Renal cortical epithelial cell (primary cell): ENCODE results near the gene ZNF385D. TPM values are rescaled to one million over a fixed set of nuclear protein-coding genes. Genes with fewer than 3 reads are reported as not detected.

ENCODE experiments used
- DNase-seq: peaks from one replicate; pipeline ENCODE4 v3.0.0-alpha.2; 2011; ENCODE audit warnings: low read depth
- total RNA-seq: library from RNA; depleted of rRNA; stranded (reverse); fragments of >200 nt; gene quantifications from 2 replicates; pipeline ENCODE4 v1.2.3, GENCODE V29; 2014

Gene ZNF385D
- total RNA-seq, 1 donor from 2014 or later: 1.0 TPM

- no peak for DNase-seq
These were observed 137.5 kb downstream of the ZNF385D start for GRCh38 chr3:21613372-21614070.

GRCh38 chr3:21601178-21601577, 149.8 kb downstream of the ZNF385D start:
- no peak for DNase-seq

GRCh38 chr3:21599890-21600289, 151.1 kb downstream of the ZNF385D start:
- DNase-seq: peak; percentile 34

GRCh38 chr3:21592828-21593227, 158.2 kb downstream of the ZNF385D start:
- no peak for DNase-seq

GRCh38 chr3:21587894-21588293, 163.1 kb downstream of the ZNF385D start:
- no peak for DNase-seq

GRCh38 chr3:21585216-21585740, 165.7 kb downstream of the ZNF385D start:
- no peak for DNase-seq

DNA sequence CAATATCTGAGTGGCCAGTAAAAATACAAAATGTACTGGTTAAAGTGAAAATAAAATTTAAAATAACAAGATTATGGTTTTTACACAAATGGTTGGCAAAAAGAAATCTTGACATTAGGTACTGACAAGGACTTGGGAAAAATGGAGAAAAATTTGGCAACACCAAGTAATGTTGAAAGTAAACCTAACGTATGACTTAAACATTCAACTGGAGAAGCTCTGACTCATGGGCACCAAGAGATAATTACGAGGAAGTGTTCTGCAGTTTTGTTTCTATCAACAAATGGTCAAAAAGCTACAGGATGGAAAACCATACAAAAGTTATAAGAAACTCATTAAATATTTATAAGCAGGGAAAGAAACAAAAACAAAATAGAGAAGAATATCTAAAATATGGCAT, 177.7 kb downstream of the ZNF385D start:
- DNase-seq: peak; percentile 6

GRCh38 chr3:21564531-21564930, 186.5 kb downstream of the ZNF385D start:
- no peak for DNase-seq

DNA sequence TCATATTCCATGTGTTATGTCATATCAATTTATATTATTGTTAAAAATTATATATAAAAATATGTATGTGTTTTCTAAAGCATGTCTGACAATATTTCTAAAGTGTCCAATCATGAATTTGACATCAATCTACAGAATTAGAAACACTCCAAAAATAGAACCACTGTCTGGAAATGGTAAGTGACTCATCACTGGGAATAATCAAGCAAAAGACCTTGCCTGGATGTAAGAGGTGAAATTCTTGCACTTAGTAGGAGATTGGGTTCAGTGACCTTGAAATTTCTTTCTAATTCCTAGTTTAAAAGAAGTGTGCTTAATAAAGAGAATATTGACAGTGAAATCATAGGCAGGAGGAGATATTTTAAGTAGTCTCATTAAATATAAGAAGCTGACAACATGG, 188.8 kb downstream of the ZNF385D start:
- peak; percentile 49 for DNase-seq

DNA sequence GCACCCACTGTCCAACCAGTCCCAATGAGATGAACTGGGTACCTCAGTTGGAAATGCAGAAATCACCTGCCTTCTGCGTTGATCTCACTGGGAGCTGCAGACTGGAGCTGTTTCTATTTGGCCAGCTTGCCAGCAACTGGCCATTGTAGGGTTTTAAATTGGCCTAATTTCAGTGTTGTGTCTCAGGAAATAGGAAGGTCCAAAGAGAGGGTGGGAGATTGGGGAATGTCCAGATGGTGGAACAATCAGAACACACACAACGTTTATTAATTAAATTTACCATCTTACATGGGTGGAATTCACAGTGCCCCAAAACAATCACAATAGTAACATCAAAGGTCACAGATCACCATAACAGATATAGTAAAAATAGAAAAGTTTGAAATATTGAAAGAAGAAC, 189.5 kb downstream of the ZNF385D start:
- DNase-seq: no peak

DNA sequence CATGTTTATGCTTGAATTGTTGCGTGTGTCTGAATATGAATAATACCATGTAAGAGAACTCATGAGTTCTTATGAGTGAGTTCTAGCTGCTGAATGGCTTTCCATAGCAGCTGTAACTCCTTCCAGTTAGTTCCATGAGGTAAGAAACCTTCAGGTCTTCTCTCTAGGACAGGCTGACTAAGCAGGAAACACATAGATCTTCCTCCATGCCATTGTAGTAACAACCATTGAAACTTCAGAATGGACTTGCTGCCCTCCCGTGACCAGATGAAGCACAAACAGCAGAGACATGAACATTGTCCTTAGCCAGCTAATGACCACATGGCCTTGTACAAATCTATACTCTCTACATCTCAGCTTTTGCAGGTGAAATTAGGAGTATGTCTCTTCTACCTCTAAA, 200.0 kb downstream of the ZNF385D start:
- DNase-seq: peak; percentile 32

GRCh38 chr3:21544076-21544462, 206.9 kb downstream of the ZNF385D start:
- peak; percentile 81 for DNase-seq

- DNase-seq: peak; percentile 68
These were observed 207.5 kb downstream of the ZNF385D start for GRCh38 chr3:21543380-21544075.

DNA sequence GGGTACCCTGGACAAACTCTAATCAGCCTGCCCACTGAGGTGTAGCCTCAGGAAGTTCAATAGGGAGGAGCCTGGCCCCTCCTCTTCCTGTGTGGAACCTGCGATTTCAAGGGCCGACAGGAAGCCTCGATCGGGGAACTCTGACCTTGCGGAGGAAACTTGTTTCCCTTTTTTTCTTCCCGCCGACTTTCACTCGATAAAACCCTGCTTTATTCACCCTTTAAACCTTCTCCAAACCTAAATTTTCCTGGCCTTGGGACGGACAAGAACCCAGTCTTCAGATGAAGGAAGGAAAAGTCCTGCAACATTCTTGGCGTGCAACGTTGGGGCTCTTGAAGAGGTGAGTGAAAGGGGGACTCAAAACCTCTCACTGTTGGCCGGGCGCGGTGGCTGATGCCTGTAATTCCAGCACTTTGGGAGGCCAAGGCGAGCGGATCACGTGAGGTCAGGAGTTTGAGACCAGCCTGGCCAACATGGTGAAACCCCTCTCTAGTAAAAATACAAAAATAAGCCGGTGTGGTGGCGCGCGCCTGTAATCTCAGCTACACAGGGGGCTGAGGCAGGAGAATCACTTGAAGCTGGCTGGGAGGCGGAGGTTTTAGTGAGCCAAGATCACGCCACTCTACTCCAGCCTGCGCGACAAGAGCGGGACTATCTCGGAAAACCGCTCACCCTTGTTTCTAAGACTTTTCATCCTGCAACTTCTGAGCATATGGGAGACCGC, 208.2 kb downstream of the ZNF385D start:
- no peak for DNase-seq

DNA sequence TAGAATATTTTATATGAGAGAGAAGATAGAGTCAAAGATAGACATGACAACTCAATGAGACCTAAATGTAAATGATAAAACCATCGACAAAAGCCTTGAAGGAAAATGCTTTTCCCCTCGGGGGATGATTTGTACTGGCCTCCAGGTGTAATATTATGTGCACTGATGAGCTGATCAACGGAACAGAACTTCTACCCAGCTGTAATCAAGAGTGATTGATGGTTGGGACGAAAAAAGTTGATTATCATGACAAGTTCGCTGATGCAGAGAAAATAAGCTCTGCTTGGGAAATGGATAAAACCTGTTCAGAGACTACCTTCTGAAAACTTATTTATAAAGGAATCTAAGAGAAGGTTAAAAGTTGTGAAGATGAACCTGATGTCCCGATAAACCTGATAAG, 210.7 kb downstream of the ZNF385D start:
- no peak for DNase-seq

DNA sequence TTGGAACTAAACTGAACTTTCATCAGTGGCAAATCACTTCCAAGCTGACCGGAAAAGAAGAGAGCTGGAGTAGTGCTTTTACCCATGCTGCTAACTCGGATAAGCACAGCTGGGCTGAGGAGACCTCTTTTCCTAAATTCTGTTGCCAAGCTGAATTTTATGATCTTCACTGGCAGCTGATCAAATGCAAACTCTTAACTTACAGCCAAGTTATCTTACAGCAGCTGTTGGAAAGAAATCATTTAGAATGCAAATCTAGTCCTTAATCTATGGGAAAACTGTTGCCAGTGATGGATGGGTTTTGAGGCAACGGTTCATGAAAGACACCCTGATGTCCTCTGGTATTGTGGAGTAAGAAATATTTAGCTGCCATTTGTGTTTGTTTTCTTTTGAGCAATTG, 216.5 kb downstream of the ZNF385D start:
- no peak for DNase-seq

DNA sequence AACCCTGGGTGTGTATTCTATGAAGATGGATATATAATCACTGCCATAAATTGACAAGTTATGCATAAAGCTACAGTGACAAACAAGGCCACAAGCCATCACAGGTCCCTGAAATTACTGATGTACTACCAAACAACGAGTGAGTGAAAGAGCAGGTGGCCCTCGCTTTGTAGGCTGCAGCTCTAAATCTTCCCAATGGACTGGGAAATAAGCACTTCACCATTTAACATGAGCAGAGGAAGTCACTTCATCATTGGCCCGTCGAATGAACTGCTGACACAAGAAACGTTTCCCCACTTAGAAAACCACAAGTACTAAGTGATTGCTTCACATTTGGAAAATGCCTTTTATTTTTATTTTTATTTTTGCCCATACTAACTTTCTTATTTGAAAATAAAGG, 218.0 kb downstream of the ZNF385D start:
- no peak for DNase-seq

DNA sequence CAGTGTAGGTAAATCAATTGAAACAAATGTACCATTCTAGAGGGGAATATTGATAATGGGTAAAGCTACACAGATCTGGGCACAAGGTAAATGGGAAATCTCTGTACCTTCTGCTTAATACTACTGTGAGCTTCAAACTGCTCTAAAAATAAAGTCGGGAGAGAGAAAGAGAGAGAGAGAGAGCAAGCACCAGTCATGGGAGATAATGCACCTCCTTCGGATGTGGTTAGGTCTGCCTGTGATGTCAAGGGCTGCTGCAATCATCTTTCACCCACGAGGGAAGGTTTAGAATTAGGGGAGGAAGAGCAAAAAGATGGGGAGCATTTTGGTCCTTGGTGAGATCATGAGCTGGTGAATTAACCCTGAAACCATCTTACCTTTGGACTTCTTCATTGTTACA, 219.1 kb downstream of the ZNF385D start:
- DNase-seq: no peak

DNA sequence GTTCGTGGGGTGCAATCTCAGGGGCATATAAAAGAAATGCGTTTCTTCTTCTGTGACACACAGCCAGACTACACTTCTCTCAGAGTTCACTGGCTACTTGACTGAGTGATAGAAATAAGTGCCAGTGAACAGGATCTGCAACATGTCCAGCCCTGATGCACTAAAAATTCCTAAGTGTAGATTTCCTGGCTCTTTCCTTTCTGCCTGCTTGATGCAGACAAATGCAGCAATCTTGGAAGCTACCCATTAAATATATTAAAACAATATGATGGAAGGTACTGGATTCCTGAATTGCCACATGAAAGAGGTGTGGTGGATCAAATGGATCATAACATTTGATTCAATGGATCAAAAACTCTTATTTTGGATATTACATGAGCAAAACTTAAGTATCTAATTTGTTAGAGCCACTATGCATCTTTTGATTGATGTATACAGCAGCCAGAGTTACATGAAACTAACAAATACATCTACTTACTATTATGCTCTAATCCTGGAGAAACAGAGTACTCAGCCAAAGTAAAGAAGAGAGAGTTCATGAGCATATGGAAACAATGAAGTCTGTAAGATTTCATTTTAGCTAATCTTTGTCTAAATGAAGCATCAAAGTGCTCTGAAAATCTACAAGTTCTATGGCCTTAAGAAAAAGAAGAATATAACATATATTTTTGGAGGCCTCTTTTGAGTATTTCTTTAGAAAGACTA, 222.6 kb downstream of the ZNF385D start:
- DNase-seq: no peak

- no peak for DNase-seq
These were observed 224.5 kb downstream of the ZNF385D start for GRCh38 chr3:21526461-21526860.

DNA sequence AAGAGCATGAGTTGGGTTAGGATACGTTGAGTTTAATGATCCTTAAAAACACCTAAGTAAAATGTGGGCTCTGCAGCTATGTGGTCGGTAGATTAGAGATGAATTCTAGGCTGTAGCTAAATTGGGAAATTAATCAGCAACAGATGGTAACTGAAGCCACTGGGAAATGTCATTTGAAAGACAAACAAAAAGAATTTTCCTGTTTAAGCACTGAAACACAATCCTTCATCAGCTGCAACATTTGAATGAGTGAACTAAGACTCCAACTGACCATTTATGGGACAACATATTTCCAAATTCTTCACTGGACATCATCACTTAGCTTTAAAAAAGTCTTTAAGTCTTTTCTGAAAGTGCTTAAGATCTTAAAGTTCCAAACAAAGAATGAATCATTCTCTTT, 226.9 kb downstream of the ZNF385D start:
- DNase-seq: no peak
